ENCODE data around the gene ADGRB3. TPM values are rescaled to one million over a fixed set of nuclear protein-coding genes. Genes with fewer than 3 reads are reported as not detected.

Gene ADGRB3
- total and polyA plus RNA-seq, 10 of the 15 experiments (the other 5 are each of a cell fraction or from before 2014, with no cell fraction given), result 0.03 to 0.06 TPM; not detected in 8

- no peak for TF ChIP-seq BHLHE40 (IDR thresholded peaks at IDR 0.05; ENCODE audit: borderline replicate concordance in 1 of 2, low read depth in 2 of 2, low read length in 1 of 2)
- TF ChIP-seq POLR2A (IDR thresholded peaks at IDR 0.05; ENCODE audit: low read depth, low read length), result no peak
- TF ChIP-seq ZZZ3 (IDR thresholded peaks at IDR 0.05; ENCODE audit: control insufficient read depth, insufficient read length, low read depth), result no peak
These were observed 125.4 kb downstream of the ADGRB3 start (continued) for GRCh38 chr6:68760485-68760884.

- H3K4me3 ChIP-seq, result no peak overlapping the region
- no peak for ATAC-seq
- H3K79me2 ChIP-seq (ENCODE audit: control insufficient read depth, insufficient read depth, low read length), result no peaks in the 10 kb centered on the region
- no peaks in the 10 kb centered on the region for H3K36me3 ChIP-seq (ENCODE audit: control insufficient read depth in 2 of 2, insufficient read depth in 2 of 2, low read length in 1 of 2)
- ChIA-PET POLR2A (no interaction called here), RAD21 (ENCODE audit: unreplicated experiment) (interaction anchor here (1.2 kb wide), 1 partner anchor 120 kb away, joined by 3 read pairs; no protein-coding TSS in a partner anchor), CTCF (no interaction called here), SMC1A (ENCODE audit: uncharacterized antibody, unreplicated experiment) (interaction anchor here (0.7 kb wide), 1 partner anchor 11 kb away, joined by 3 read pairs; no protein-coding TSS in a partner anchor)
- WGBS (ENCODE audit: insufficient coverage, insufficient replicate concordance, low lambda C conversion rate, missing lambda C conversion rate), result 16% methylated on average over 8 of the region's 8 CpGs
- H3K4me1 ChIP-seq (ENCODE audit: control insufficient read depth, insufficient read depth, low read length), result no peaks in the 10 kb centered on the region
- H3K9me3 ChIP-seq (replicated peaks; ENCODE audit: control insufficient read depth, insufficient read depth, low read length), result no peaks in the 10 kb centered on the region
- in situ Hi-C loops (cut with MboI) (no loop called here), intact Hi-C loops (cut with micrococcal nuclease; ENCODE audit: unreplicated experiment) (no loop called here)
- no peak overlapping the region for H3K27ac ChIP-seq (ENCODE audit: control insufficient read depth, insufficient read depth)
- DNase-seq (ENCODE audit: low read depth, low spot score), result no peak
- no peaks in the 10 kb centered on the region for H4K20me1 ChIP-seq (ENCODE audit: control insufficient read depth, insufficient read depth)
- no peak overlapping the region for H3K9ac ChIP-seq (ENCODE audit: control insufficient read depth, insufficient read depth, low read length)
- H3K27me3 ChIP-seq (replicated peaks in 1 of 2; ENCODE audit: control insufficient read depth in 2 of 2, insufficient read depth in 2 of 2, low read length in 1 of 2), result no peaks in the 10 kb centered on the region
- FAIRE-seq, result no peak
- H2AFZ ChIP-seq (ENCODE audit: control insufficient read depth, low read depth, low read length), result no peak overlapping the region
- TF ChIP-seq NFXL1 (IDR thresholded peaks at IDR 0.05; ENCODE audit: borderline replicate concordance) (no peak), CEBPB (IDR thresholded peaks at IDR 0.05; ENCODE audit: borderline replicate concordance in 1 of 2, low read depth in 2 of 2, low read length in 2 of 2) (no peak), EGR1 (IDR thresholded peaks at IDR 0.05; ENCODE audit: borderline replicate concordance in 1 of 2, low read depth in 2 of 2, low read length in 2 of 2) (no peak), YBX1 (IDR thresholded peaks at IDR 0.05) (no peak), BRCA1 (IDR thresholded peaks at IDR 0.05; ENCODE audit: low read depth, low read length) (no peak), RELB (IDR thresholded peaks at IDR 0.05; ENCODE audit: low read depth) (no peak), WRNIP1 (IDR thresholded peaks at IDR 0.05; ENCODE audit: borderline replicate concordance, low read depth, low read length) (no peak)
- no TSS peak for BruUV-seq (replicated peaks)
- no peak overlapping the region for H3K4me2 ChIP-seq (ENCODE audit: control insufficient read depth, insufficient read depth)
These were observed 126.0 kb downstream of the ADGRB3 start for GRCh38 chr6:68760941-68761676.
